Right atrium auricular region (tissue), 2 donors: ENCODE measurements around the gene SERGEF. TPM values are rescaled to one million over a fixed set of nuclear protein-coding genes. Genes with fewer than 3 reads are reported as not detected.

ENCODE experiments used
- DNase-seq: peaks from one replicate; pipeline ENCODE4 v3.0.0-alpha.2; 2019; ENCODE audit warnings: low spot score
- H3K27ac ChIP-seq, 2 donors: fragments of 200-600 bp; sonication (generic); 1 replicate in 1 of 2; 2 replicates in 1 of 2; pipeline ENCODE4 v1.5.1; 2016 to 2019
- H3K27me3 ChIP-seq, 2 donors: fragments of 200-600 bp; sonication (generic); one replicate each; pipeline versions ENCODE4 v1.5.1 to v1.6.0; 2017 to 2019
- H3K36me3 ChIP-seq: fragments of 200-600 bp; sonication (generic); one replicate; pipeline ENCODE4 v1.5.1; 2016
- H3K4me1 ChIP-seq, 2 donors: fragments of 200-600 bp; sonication (generic); one replicate each; pipeline versions ENCODE4 v1.5.1 to v1.6.0; 2017 to 2019
- H3K4me3 ChIP-seq, 2 donors: fragments of 200-600 bp; sonication (generic); 1 replicate in 1 of 2; 2 replicates in 1 of 2; pipeline ENCODE4 v1.5.1; 2017 to 2019; ENCODE audit warnings: mild to moderate bottlenecking in 1 of 2, moderate library complexity in 1 of 2
- H3K9me3 ChIP-seq, 2 donors: fragments of 200-600 bp; sonication (generic); one replicate each; pipeline ENCODE4 v1.5.1; 2019
- CTCF ChIP-seq, 2 donors: fragments of 200-600 bp; sonication (generic); IDR thresholded peaks; one replicate each; pipeline ENCODE4 v1.5.1; 2019; ENCODE audit warnings: antibody characterized with exemption in 2 of 2
- total RNA-seq, 2 donors: library from RNA; depleted of rRNA; stranded (reverse); fragments of >200 nt; gene quantifications; one replicate each; pipeline ENCODE4 v1.1.0, GENCODE V29; 2016

The SERGEF gene
- total RNA-seq, 2 donors from 2014 or later, result 18.1 to 27.6 TPM

DNA sequence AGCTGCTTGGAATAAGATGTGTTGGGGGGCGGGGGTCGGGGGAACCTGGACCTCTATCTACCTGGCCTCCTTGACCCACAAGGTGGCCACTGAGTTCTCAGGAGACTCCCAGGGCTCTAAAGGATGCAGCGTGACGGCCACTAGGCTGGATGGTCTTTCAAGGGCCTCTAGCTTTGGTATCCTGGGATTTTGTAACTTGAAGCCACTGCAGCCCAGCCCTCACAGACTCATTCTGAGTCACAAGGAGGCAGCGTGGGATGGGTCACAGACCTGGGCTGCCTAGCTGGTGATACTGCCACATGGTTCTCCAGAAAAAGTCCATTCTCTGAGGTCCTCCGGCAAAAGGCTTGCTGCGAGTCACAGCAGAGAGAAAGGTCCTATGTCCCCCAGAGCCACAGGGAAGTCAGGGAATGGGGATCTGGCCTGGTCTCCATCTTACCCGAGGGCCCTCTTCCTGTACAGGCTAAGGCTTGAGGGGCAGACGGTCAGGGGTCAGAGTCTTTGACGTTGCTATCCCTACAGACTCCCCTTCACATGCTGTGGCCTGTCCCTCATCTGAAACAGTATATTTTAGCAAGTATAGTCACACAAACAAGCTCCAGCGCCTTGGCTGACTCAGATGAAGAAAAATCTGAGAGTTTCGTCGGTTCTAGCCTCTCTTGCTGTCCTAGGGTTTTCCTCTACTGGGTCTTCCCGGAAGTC, 225.9 kb downstream of the SERGEF start:
- no peak for TF ChIP-seq CTCF (IDR thresholded peaks at IDR 0.05)

GRCh38 chr11:17783878-17784277, 229.0 kb downstream of the SERGEF start:
- TF ChIP-seq CTCF (IDR thresholded peaks at IDR 0.05), result no peak
- no peaks in the 10 kb centered on the region for H3K36me3 ChIP-seq
- no peaks in the 10 kb centered on the region for H3K27me3 ChIP-seq
- H3K27ac ChIP-seq, result no peak overlapping the region
- no peak for DNase-seq
- H3K4me3 ChIP-seq, result no peak overlapping the region
- no peaks in the 10 kb centered on the region for H3K4me1 ChIP-seq
- no peaks in the 10 kb centered on the region for H3K9me3 ChIP-seq

More for the DNA sequence above, 225.9 kb downstream of the SERGEF start:
- no peaks in the 10 kb centered on the region for H3K9me3 ChIP-seq
- no peak overlapping the region for H3K27ac ChIP-seq
- H3K27me3 ChIP-seq, result no peaks in the 10 kb centered on the region
- H3K4me3 ChIP-seq, result no peak overlapping the region
- H3K4me1 ChIP-seq, result no peaks in the 10 kb centered on the region
- DNase-seq, result no peak
- H3K36me3 ChIP-seq, result no peaks in the 10 kb centered on the region

- no peaks in the 10 kb centered on the region for H3K36me3 ChIP-seq
- no peak overlapping the region for H3K4me3 ChIP-seq
- H3K4me1 ChIP-seq, result no peaks in the 10 kb centered on the region
- no peaks in the 10 kb centered on the region for H3K27me3 ChIP-seq
- DNase-seq, result no peak
- no peaks in the 10 kb centered on the region for H3K9me3 ChIP-seq
- no peak overlapping the region for H3K27ac ChIP-seq
- no peak for TF ChIP-seq CTCF (IDR thresholded peaks at IDR 0.05)
These were observed 230.1 kb downstream of the SERGEF start for GRCh38 chr11:17782603-17783337.

GRCh38 chr11:17782145-17782544, 230.7 kb downstream of the SERGEF start:
- Histone ChIP-seq H3K36me3 (no peaks in the 10 kb centered on the region), H3K27me3 (no peaks in the 10 kb centered on the region), H3K27ac (no peak overlapping the region), H3K4me3 (no peak overlapping the region), H3K9me3 (no peaks in the 10 kb centered on the region), H3K4me1 (no peaks in the 10 kb centered on the region)
- no peak for DNase-seq
- TF ChIP-seq CTCF (IDR thresholded peaks at IDR 0.05), result no peak

- no peaks in the 10 kb centered on the region for H3K27me3 ChIP-seq
- no peak overlapping the region for H3K4me3 ChIP-seq
- H3K27ac ChIP-seq, result no peak overlapping the region
- no peaks in the 10 kb centered on the region for H3K36me3 ChIP-seq
- H3K9me3 ChIP-seq, result no peaks in the 10 kb centered on the region
- DNase-seq, result no peak
- TF ChIP-seq CTCF (IDR thresholded peaks at IDR 0.05), result no peak
- H3K4me1 ChIP-seq, result no peaks in the 10 kb centered on the region
These were observed 231.2 kb downstream of the SERGEF start for GRCh38 chr11:17781626-17782025.
